Fibroblast of skin of abdomen (primary cell): ENCODE measurements around the gene GNLY.

ENCODE experiments used
- DNase-seq: peaks from one replicate; pipeline ENCODE4 v3.0.0-alpha.2; 2013

Gene GNLY

DNA sequence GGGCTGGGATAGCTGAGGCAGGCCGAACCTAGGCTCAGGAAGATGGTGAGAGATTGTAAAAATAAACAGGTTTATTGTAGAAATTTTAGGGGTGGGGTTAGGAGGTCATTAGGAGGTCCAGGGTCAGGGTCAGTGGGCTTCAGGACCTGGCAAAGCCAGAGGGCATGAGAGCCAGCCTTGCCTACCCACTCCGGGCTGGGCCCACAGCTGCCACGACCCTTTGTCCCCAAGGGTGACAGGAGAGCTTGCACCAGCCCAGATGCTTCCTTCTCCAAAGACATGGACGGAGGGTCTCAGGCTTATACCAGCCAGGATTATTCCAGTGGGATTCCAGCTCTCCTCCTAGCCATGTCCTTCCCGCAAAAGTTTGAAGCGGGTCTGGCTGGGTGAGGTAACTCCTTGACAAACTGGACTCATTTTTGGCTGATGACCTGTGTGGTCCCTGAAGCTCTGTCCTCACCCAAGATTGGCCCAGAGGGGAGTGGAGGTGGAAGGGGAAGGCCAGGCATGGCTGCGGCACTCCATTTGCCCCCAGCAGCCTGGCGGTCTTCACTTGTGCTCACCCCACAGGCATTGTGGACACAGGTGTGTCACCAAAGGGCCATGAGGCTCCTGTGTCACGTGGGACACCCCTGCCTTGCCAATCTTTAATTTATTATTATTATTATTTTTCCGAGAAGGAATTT, 35.8 kb downstream of the GNLY start:
- no peak for DNase-seq

DNA sequence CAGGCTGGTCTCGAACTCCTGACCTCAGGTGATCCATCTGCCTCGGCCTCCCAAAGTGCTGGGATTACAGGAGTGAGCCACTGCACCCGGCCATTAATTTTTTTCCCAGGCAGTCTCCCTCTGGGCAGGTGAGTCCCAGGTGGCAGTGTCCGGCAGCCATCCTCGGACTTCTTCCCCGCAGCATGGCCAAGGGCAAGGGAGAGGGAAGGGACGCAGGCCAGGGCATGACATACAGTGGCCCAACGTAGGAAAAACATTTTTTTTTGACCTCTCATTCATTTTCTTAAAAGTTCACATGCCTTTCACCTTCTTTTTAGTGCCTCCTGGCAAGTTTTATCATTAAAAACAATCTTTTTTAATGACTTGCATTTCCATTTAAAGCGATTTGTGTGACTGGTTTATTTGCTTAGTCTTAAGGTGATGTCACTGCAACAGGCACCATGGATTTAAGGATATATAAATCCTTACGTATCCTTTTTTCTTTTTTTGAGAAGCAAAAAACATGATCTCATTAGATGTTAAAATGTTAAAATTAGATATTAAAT, 36.6 kb downstream of the GNLY start:
- DNase-seq: no peak

DNA sequence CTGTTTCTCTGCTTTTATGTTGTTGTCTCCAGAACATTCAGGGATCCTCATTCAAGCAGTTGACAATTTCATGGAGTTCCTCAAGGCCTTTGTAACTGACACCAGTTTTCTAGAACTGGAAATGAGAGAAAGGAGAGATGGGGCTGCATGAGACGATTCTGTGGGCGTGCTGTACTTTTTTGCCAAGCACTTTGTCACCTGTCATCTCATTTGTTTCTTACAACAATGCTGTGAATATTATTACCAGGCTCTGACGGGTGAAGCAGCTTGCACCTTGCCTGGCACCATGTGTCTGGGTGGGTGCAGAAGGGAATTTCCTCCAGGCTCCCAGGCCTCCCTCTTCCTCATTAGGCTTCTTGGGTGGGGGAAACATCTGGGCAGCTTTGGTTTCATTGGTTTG, 37.4 kb downstream of the GNLY start:
- DNase-seq: no peak

DNA sequence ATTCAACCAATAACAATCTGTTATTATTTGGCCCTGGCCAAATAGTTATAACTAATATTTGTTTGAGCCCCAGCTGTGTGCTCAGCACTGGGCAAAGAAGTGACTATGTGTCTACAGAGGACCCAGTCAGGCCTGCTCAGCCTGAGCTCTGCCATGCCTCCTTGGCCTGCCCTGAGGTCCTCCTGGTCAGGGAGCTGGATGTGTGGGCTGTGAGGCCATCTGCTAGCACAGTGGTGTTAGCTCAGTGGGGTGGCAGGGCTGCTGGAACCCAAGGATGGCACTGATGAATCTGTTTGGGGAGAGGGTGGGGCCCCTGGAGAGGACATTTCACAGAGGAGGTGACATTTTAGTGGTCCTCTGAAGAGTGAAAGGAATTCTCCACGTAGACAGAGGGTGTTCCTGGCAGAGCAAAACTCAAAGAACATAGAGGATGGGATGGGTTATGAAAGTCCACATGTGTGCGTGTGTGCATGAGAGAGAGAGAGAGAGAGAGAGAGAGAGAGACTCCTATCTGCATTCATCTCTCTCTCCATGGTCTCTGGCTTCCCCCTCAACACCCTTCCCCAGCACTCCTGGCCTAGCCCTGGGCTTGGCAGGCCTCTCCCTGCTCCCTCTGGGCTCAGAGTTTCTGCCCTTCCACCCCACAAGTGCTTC, 38.4 kb downstream of the GNLY start:
- no peak for DNase-seq

DNA sequence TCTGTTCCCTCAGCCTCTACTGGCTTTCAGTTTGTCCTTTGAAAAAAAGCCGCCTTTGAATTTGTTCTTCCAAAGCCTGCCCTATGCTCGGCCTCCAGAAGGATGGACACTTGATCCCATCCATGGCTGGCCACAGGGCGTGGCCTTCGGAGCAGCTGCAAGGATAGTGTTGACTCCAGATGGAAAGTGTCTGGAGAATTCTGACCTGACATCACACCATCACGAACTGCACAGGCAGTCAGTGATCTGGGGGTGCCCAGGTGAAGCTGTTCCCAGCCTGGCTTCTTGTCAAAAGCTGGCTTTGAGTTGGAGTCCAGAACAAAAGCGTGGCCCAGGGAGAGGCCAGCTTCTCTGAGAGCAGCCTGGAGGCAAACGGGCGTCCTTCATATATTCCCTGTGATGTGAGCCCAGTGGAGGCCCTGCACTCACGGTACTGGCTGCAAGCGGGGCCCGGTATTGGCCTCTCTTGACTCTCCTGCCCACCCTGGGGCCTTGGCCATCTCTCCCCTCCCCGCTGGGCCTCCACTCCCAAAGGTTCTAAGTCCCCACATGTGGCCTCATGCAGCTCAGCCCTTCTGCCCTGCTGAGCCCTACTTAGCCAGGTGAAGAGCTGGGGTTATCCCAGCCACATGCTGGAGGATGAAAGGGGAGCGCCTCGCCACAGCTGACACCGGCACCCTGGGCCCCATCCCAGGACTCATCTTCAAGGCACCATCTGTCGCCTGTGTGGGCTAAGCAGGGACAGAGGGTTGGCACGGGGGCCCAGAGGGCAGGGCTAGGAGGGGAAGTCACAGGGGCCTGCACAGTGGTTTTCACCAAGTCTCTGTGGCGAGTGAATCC, 39.2 kb downstream of the GNLY start:
- no peak for DNase-seq

DNA sequence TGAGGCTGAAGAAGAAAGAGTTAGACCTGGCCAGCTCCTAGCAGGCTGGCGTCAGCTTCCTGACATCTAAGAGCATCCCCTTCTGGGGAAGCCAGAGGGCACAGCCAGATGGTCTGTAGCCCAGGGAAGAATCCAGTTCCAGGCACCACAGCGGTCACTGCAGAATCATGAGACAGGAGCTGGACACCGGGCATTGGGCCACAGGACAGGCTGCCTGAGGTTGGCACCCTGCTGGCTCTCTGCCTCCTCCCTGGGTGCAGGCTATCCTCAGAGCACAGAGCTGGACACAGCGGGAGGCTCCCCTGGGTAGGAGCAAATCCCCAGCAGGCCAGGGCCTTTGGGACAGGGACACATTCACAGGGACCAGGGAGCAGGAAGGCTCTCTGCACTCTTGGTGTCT, 39.9 kb downstream of the GNLY start:
- no peak for DNase-seq

DNA sequence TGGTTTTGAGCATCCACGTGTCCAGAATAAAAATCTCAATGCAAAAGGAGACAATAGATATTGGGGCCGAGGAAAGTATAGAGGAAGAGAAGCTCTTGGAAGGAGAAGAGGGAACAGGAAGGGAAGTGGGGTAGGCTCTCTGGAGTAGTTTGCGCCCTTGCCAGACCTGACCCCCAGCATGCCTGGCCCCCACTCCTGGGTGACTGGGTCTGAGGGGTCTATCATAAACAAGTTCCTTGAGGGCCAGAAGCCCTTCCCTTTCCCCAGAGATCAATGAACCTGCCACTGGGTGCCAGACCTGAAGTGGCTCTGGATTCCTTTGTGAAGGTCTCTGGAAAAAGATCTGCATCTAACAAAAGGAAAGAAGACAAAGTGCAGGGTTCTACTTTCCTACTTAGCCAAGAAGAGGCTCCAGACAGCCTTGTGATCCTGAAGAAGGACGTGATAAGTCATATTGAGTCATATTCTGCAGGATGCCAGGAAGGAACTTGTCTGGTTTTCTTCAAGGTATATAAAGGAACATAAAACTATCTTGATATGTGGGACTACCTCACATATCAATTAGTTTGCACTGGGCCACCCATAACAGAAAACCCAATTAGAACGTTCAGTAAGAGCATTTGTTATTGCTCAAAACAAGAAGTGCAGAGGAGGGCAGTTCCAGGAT, 40.9 kb downstream of the GNLY start:
- peak; percentile 51 for DNase-seq

DNA sequence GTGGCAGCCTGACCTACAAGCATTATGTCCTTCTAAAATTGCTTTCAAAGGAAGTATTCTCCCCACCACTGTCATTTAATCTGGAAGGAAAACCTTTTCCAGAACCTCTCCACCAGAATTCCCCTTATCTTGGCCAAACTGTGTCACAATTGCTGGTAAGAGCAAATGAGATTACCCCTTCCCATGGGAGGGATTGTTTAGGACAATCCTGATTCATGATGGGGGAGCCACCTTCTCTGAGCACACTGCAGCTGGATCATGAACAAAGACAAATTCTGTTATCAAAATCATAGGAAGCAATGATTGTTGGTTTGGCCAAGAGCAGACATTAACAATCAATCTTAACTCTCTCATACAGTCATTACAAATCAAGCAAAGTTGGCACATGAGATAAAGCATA, 41.5 kb downstream of the GNLY start:
- DNase-seq: no peak

DNA sequence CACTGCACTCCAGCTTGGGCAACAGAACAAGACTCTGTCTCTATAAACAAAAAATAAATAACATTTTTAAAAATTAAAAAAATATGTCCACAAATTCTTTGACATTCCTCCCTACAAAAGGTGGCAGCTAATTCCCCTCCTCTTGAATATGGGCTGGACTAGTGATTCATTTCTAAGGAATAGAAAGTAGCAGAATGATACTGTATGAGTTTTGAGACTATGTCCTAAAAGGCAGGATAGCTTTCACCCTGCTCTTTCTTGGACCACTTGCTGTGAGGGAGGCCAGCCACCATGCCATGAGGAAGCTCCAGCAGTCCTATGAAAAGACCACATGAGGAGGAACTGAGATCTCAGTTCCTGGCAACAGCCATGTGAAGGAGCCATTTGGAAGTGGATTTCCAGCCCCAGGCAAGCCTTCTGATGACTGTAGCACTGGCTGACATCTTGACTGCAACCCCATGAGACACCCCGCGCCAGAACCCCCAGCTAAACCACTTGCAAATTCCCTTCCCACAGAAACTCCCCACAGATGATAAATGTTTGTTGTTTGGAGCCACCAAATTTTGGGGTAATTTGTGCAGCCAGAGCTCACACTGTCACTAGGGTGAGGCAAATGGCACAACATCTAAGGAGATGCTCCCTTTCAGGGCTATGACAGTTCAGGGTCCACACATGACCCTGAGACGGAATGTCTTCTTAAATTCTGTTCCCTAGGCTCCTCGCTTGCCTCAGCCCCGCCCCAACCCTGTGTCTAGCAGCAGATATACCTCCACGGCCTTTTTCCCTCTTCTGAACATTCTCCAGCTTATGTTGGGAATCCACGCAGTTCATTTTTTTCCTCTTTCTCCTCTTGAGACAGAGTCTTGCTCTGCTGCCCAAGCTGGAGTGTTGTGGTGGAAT, 42.5 kb downstream of the GNLY start:
- no peak for DNase-seq

DNA sequence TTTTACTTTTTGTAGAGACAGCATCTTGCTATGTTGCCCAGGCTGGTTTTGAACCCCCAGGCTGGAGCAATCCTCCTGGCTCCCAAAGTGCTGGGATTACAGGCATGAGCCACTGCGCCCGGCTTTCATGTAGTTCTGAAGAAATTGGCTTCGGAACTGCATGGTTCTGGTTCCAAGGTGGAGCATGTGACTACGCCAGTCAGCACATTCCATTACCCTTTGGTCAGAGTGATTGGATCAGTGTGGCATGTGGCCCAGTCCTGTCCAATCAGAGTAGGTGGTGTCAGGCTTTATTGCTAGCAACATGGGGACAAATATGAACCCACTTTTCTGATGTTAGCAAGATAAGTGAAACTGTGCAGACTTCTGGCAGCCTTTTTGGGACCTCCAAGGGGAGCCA, 43.3 kb downstream of the GNLY start:
- DNase-seq: peak; percentile 85

DNA sequence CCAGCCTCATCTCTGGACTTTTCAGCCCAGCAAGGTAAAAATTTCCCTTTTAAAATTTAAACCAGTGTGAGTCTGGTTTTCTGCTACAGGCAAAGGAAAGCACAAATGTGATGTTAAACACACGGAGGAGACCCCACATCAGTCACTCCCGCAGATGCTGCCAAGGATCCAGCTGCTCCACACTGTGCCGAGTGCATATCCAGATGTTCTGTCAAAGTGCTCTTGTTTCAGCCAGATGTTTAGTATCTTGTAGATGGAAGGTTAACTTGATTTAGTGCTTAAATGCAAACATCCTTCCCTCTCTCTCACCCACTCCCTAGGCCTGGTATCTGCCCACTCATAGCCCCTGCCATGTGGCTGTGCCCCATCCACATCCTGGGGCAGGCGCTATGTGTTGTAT, 43.8 kb downstream of the GNLY start:
- DNase-seq: no peak

DNA sequence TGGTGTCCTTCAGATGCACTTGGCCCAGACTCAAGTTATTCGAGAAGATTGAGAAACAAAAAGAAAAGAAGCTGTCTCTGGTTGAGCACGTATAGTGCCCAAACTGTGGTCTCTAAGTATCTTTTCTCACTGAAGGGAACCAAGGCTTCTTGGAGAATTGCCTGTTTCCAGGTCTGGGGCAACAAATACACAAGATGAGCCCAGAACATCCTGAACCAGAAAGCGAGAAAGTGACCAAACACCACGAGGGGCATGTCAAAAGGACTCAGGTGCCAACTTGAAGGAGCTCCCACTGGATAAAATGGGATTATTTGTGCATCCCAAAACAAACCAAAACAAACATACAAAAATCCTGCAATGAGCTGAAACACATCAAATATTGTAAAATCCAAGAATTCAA, 46.0 kb downstream of the GNLY start:
- DNase-seq: no peak

DNA sequence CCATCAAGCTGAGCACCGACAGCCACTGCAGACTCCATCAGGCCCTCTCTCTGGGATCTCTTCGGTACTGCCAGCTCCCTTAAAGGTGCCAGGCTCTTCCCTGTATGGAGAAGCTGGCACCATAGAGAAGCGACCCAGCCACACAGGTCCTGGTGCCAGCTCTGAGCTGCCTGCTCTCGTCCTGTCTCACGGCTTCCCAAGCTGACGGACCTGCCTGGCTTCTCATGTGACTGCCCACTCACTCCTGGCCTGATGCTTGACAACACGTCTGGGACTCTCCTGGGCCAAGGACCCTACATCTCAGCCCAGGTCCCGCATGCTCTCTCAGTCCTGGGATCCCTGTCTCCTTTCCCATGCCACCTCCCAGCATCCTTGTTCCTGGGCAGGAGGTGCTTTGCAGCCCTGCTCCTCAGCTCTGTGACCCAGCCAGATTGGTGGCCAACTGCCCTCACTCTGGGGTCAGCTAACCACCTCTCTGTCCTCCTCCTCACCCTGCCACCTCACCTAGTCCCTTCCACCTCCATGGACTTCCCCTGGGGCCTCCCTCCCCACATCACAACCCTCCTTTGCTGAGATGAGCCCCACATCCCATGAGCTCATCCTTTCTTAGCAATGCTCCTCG, 47.2 kb downstream of the GNLY start:
- DNase-seq: no peak

DNA sequence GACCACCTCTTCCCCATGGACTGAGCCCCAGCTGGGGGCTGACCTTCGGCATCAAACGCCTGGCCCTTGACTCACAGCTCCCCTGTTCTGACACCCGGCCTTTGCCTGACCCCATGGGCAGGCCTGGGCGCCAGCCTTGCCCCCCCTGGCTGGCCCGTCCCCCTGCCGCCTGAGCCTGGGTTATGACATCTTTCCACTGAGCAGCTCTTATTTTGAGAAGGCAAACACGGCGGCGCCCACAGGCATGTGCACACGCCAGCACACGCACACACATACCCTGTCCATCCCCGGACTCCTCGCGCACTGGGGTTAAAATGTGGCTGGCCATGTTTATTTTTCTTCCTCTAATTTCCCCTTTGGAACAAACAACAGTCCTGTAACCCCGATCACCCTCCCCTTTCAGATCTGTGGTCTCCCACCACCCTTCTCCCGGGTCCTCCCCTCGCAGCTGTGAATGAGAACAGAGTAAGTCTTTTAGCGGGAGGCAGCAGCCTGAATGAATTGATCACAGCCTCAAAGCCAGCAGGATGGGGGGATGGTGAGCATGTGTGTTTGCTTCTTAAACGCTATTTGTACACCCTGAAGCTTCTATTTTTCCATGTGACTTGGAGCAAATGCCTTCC, 47.8 kb downstream of the GNLY start:
- DNase-seq: peak; percentile 88

DNA sequence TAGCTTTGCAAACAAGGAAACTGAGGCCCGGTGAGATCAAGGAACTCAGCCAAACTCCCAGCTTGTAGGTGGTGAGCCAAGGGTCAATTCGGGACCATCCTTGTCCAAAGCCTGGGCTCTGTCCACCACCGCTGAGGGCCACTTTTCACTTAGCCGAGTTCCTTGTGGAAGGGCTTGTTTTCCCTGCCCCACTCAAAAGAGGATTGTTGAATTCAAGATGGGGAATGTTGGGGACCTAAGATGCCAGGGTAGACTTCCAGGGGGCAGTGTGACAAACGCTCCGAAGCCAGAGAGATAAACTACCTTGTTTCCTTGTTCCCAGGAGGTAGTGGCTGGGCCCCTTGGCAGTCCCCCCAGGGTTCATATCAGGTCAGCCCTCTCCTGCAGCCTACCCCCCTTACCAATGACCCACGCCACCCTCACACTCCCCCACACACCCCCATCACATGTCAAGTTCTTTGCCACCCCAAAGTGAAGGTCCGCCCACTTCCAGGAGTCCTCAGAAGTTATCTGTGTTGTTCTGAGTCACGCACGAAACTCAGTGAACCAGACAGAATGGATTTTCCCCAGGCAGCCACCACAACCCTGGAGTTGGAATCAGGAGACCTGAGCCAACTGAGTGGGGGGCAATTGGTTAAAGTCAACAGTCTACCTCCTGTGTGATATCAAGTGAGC, 49.3 kb downstream of the GNLY start:
- DNase-seq: peak; percentile 52

DNA sequence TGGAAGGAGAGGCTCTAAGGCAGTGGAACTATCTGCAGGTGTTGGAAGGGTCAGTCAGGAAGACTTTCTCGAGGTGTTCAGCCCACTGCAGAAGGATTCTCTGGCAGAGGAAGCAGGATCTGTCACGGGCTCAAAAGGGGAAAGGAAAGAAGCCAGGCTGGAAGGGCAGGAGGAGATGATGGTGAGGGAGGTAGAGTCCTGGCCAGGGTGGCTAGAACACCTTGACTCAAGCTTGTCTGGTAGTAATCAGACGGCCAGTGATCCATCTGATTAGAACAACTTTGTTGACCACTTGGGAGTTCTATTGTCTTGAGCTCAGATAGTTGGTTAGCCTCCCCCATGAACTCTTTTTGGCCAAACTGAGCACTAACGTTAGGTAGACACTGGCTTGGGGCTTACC, 49.9 kb downstream of the GNLY start:
- no peak for DNase-seq

DNA sequence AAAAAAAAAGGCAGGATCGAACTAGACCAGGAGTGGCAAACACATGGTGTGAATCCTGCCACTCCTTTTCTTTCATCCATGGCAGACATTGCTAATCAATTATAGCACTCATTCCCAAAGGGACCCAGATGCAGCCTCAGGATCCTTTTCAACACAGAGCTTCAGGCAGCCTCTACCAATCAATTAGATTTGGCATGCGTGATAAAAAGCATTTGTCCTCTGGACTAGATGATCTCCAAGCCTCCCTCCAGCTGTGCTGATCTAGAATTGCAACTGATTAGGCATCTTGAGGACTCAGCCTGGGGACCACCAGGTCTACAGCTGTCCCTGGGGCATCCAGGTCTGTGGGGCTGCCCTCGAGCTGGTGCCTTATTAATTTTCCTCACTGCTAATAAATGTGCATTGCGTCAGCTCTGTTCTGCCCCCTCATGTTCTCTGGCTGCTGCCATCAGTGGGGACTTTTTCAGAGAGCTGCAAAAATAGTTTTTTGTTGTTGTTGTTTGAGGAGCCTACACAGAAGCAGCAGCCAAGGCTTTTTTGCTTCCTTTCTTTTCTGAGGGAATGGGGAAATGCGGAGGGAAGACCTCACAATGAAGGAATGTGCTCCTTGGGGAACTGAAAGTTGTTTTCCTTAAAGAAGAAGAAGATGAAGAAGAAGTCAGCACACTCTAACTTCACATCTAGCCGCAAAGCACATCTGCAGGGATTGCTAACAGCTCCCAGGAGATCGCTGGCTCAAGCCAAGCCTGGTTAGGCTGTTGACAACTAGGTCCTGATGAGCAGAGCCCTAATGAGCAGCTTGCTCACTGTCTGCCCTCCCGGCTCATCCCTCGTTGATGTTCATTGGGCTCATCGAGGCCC, 50.8 kb downstream of the GNLY start:
- peak; percentile 95 for DNase-seq

DNA sequence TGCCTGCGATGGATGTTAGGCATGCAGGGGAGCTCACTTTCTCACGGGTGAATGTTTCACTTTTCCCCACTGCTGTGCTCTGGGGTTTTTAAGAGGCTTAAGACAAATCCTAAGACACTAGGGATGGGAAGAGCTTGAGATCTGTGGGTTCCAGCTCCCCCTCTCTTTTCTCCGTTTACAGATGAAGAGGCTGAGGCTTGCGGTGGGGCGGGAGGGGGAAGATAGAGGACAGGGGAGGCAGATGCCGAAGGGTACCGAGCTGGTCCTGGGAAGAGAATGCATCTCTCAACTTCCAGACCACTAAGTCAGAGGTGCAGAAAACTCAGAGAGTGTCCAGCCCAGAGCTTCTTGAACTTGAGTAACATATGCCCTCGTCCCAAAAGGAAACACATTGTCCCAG, 51.5 kb downstream of the GNLY start:
- no peak for DNase-seq

DNA sequence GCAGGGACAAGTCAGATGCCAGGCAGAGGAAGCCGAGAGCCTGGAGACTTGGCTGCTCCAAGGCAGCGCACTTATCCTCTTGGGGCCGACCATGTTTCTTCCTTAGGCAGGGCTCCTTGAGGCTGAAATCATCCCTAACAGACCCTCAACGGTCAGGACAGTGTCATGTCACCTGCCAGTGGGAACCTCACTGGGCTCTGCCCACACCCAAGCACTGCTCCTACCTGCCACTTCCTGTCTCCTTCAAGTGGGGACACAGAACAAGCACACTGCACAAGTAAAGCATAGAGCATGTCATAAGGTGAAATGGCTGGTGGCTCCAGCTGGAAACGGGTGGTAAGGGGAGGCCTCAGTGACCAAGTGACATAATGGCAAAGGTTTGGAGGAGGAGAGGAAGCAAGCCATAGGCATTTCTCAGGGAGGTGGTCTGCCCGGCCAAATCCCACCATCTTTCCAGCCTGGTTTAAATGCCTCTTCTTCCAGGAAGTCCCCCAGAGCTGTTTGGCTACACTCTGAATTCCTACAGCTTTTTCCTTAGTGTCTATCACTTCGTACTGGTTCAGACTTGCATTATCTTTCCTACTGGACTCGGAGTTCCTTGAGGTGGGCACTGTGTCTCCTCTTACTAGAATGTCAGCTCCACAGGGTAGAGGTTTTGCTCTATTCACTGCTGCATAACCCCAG, 52.3 kb downstream of the GNLY start:
- no peak for DNase-seq
